Activated CD8-positive, alpha-beta T cell treated with anti-CD3 and anti-CD28 coated beads for 36 hours (primary cell): ENCODE results near the gene STAM. TPM values are rescaled to one million over a fixed set of nuclear protein-coding genes. Genes with fewer than 3 reads are reported as not detected.
A peak's percentile ranks its signal among the peaks of the same experiment; 100 is the strongest.

Source experiments
- ATAC-seq: fragments of 200-7000 bp; cut with Tn5 transposase; one replicate; pipeline ENCODE4 v1.10.0; 2021; ENCODE audit warnings: mild to moderate bottlenecking, moderate library complexity
- CTCF ChIA-PET: fragments of 350-600 bp; sonication (Branson Sonifier 250); formaldehyde crosslinking; loops from one replicate; lab custom pipeline; 2021; ENCODE audit warnings: antibody characterized with exemption; lab: Charles Lee
- POLR2A ChIA-PET: fragments of 350-600 bp; sonication (Branson Sonifier 250); formaldehyde crosslinking; loops from one replicate; lab custom pipeline; 2021; ENCODE audit warnings: antibody characterized with exemption; lab: Charles Lee
- DNase-seq: peaks from one replicate; pipeline ENCODE4 v3.0.0-alpha.2; 2020
- H3K27ac Mint-ChIP-seq: one replicate; pipeline ENCODE4 v1.8.0; 2021; ENCODE audit warnings: mild to moderate bottlenecking, mixed read lengths
- H3K27me3 Mint-ChIP-seq: one replicate; pipeline ENCODE4 v1.8.0; 2021; ENCODE audit warnings: mixed read lengths
- H3K36me3 Mint-ChIP-seq: one replicate; pipeline ENCODE4 v1.8.0; 2021; ENCODE audit warnings: low read depth, mixed read lengths
- H3K4me1 Mint-ChIP-seq: one replicate; pipeline ENCODE4 v1.8.0; 2021; ENCODE audit warnings: low read depth, mixed read lengths
- H3K4me3 Mint-ChIP-seq: one replicate; pipeline ENCODE4 v1.8.0; 2021; ENCODE audit warnings: mild to moderate bottlenecking, moderate library complexity, mixed read lengths
- H3K9me3 Mint-ChIP-seq: one replicate; pipeline ENCODE4 v1.8.0; 2021; ENCODE audit warnings: mixed read lengths
- intact Hi-C: fragments of 100-400 bp; cut with micrococcal nuclease; formaldehyde crosslinking; loops from one replicate; pipeline ENCODE4 v1.10.0; 2022
- total RNA-seq, 2 experiments: library from RNA; stranded (reverse); gene quantifications; one replicate each; pipeline ENCODE4 v1.2.3, GENCODE V29; 2021
- TF ChIP-seq, protein P1 (sequence below): fragments of 200-600 bp; IDR thresholded peaks from one replicate; pipeline ENCODE4 v1.8.0; 2022; ENCODE audit warnings: antibody characterized with exemption, mild to moderate bottlenecking

The STAM gene
- total RNA-seq, 2 experiments from 2014 or later, result 21.6 to 24.5 TPM

DNA sequence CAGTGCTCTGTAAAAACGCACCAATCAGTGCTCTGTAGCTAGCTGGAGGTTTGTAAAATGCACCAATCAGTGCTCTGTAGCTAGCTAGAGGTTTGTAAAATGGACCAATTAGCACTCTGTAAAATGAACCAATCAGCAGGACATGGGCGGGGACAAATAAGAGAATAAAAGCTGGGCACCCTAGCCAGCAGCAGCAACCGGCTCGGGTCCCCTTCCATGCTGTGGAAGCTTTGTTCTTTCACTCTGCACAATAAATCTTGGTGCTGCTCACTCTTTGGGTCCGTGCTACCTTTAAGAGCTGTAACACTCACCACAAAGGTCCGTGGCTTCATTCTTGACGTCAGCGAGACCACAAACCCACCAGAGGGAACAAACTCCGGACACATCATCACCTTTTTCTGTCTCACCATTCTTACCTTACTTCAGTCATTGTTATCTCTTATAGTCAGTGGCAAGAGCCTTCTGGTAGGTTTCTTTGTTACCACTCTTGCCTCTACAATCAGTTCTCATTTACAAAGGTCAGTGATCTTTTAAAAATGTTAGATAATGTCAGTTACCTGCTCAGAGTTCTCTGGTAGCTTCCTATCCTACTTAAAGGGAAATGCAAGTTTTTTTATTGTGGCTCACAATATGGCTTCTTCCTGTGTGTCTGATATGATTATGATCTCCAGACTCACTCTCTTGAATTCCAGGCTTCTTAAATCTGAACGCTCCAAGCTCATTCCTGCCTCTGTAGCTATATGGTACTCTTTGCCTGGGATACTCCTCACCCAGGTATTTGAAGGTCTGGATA is 4.5 kb downstream of the STAM start:
- H3K27ac Mint-ChIP-seq, result peak overlapping the region; percentile 94
- peaks cover 73% of the 10 kb centered on the region for H3K4me1 Mint-ChIP-seq
- H3K27me3 Mint-ChIP-seq, result no peaks in the 10 kb centered on the region
- CTCF ChIA-PET, result interaction anchor here (0.6 to 1.9 kb wide), 4 partner anchors 10 to 88 kb away, joined by 3 to 5 read pairs (median 3); no protein-coding TSS in a partner anchor
- TF ChIP-seq, protein P1, sequence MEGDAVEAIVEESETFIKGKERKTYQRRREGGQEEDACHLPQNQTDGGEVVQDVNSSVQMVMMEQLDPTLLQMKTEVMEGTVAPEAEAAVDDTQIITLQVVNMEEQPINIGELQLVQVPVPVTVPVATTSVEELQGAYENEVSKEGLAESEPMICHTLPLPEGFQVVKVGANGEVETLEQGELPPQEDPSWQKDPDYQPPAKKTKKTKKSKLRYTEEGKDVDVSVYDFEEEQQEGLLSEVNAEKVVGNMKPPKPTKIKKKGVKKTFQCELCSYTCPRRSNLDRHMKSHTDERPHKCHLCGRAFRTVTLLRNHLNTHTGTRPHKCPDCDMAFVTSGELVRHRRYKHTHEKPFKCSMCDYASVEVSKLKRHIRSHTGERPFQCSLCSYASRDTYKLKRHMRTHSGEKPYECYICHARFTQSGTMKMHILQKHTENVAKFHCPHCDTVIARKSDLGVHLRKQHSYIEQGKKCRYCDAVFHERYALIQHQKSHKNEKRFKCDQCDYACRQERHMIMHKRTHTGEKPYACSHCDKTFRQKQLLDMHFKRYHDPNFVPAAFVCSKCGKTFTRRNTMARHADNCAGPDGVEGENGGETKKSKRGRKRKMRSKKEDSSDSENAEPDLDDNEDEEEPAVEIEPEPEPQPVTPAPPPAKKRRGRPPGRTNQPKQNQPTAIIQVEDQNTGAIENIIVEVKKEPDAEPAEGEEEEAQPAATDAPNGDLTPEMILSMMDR, result no peak
- peaks cover 59% of the 10 kb centered on the region for H3K36me3 Mint-ChIP-seq
- peaks cover 13% of the 10 kb centered on the region for H3K9me3 Mint-ChIP-seq
- peak overlapping the region; percentile 67 for H3K4me3 Mint-ChIP-seq
- POLR2A ChIA-PET, result interaction anchor here (0.9 to 1.3 kb wide), 2 partner anchors 9 to 26 kb away, joined by 3 read pairs; no protein-coding TSS in a partner anchor
- ATAC-seq, result peak; percentile 50
- intact Hi-C loops, result loop anchor here (1.0 to 10.0 kb wide), 2 partner anchors 34 to 414 kb away; no protein-coding TSS in a partner anchor
- DNase-seq, result peak; percentile 91

GRCh38 chr10:17649052-17649451 is 5.1 kb downstream of the STAM start:
- ATAC-seq (no peak), DNase-seq (no peak)
- peaks cover 76% of the 10 kb centered on the region for H3K4me1 Mint-ChIP-seq
- peaks cover 17% of the 10 kb centered on the region for H3K9me3 Mint-ChIP-seq
- no peaks in the 10 kb centered on the region for H3K27me3 Mint-ChIP-seq
- POLR2A ChIA-PET, result interaction anchor here (1.3 kb wide), 1 partner anchor 25 kb away, joined by 3 read pairs; no protein-coding TSS in a partner anchor
- CTCF ChIA-PET, result no interaction called here
- peak overlapping the region; percentile 67 for H3K4me3 Mint-ChIP-seq
- H3K27ac Mint-ChIP-seq, result peak overlapping the region; percentile 94
- intact Hi-C loops, result loop anchor here (10.0 kb wide), 1 partner anchor 414 kb away; no protein-coding TSS in a partner anchor
- TF ChIP-seq, protein P1, result no peak
- peaks cover 65% of the 10 kb centered on the region for H3K36me3 Mint-ChIP-seq

DNA sequence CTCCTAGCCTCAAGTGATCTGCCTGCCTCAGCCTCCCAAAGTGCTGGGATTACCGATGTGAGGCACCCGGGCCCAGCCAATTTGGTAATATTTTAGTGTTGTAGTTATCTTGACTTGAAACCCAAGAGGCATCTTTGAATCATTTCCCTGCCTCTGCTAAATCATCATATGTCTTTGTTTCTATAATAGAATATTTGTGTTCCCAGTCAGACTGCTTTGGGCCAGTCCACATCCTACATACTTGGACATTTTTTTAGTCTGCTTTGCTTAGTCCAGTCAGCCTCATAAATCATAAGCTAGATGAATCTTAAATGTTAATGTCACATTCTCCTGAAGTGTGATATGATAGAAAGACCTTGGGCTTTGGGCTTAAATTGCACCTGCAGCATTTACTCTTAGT is 5.9 kb downstream of the STAM start:
- Mint-ChIP-seq H3K4me3 (no peak overlapping the region), H3K27me3 (no peaks in the 10 kb centered on the region), H3K9me3 (peaks cover 19% of the 10 kb centered on the region), H3K36me3 (peaks cover 66% of the 10 kb centered on the region), H3K27ac (peak overlapping the region; percentile 88), H3K4me1 (peaks cover 78% of the 10 kb centered on the region)
- ChIA-PET CTCF (no interaction called here), POLR2A (no interaction called here)
- no peak for DNase-seq
- TF ChIP-seq, protein P1, result no peak
- ATAC-seq, result no peak
- intact Hi-C loops, result loop anchor here (10.0 kb wide), 1 partner anchor 415 kb away; no protein-coding TSS in a partner anchor

GRCh38 chr10:17650416-17650815 is 6.5 kb downstream of the STAM start:
- POLR2A ChIA-PET, result no interaction called here
- Mint-ChIP-seq H3K27me3 (no peaks in the 10 kb centered on the region), H3K36me3 (peaks cover 71% of the 10 kb centered on the region), H3K4me3 (peak overlapping the region; percentile 45), H3K27ac (peak overlapping the region; percentile 88), H3K9me3 (peaks cover 19% of the 10 kb centered on the region), H3K4me1 (peaks cover 82% of the 10 kb centered on the region)
- DNase-seq, result no peak
- no peak for ATAC-seq
- TF ChIP-seq, protein P1, result no peak
- intact Hi-C loops, result no loop called here
- CTCF ChIA-PET, result interaction anchor here (0.8 kb wide), 1 partner anchor 22 kb away, joined by 3 read pairs; no protein-coding TSS in a partner anchor

- POLR2A ChIA-PET, result no interaction called here
- H3K4me3 Mint-ChIP-seq, result peak overlapping the region; percentile 51
- peak overlapping the region; percentile 84 for H3K27ac Mint-ChIP-seq
- peaks cover 83% of the 10 kb centered on the region for H3K4me1 Mint-ChIP-seq
- ATAC-seq (no peak), DNase-seq (no peak)
- no peaks in the 10 kb centered on the region for H3K27me3 Mint-ChIP-seq
- TF ChIP-seq, protein P1, result no peak
- peaks cover 21% of the 10 kb centered on the region for H3K9me3 Mint-ChIP-seq
- intact Hi-C loops, result no loop called here
- peaks cover 75% of the 10 kb centered on the region for H3K36me3 Mint-ChIP-seq
- CTCF ChIA-PET, result no interaction called here
Observed at GRCh38 chr10:17651896-17652295, 7.9 kb downstream of the STAM start.
